ENCODE results near the gene PLEKHA4. TPM values are rescaled to one million over a fixed set of nuclear protein-coding genes. Genes with fewer than 3 reads are reported as not detected.
A peak's percentile ranks its signal among the peaks of the same experiment; 100 is the strongest.
"Not testable (repeated sequence)": the region's sequence is repeated elsewhere in the genome, so short reads cannot be mapped to it uniquely, and the experiment has no call there.

PLEKHA4 gene
- total and polyA plus RNA-seq, 2 experiments from 2014 or later = 27.1 to 29.4 TPM

DNA sequence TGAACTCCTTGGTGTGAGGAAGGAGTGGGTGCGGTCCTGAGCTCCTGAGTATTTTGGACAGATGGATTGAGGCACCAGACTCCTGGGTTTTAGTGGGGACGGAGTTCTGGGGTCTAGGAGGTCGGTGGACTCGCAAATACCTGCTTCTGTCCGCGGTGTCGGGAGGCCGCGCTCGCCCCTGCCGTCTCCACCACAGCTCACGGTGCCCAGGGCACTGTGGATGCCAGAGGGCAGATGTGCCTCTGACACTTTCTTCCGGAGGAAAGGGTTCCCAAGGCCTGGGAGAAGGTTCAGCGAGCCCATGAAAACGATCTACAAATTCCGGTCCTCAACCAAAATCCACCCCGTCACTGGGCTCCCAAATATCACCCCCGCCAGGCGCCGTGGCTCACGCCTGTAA, 26.8 kb upstream of the PLEKHA4 start:
- Histone ChIP-seq H3K9me3 (ENCODE audit: low read depth) (no peaks in the 10 kb centered on the region), H3K36me3 (no peaks in the 10 kb centered on the region), H3K27ac (no peak overlapping the region), H3K27me3 (no peaks in the 10 kb centered on the region), H3K4me1 (ENCODE audit: low read depth) (no peaks in the 10 kb centered on the region), H3K4me3 (no peak overlapping the region)
- no peak for DNase-seq (ENCODE audit: low read depth in 1 of 2, low spot score in 1 of 2)
- TF ChIP-seq, protein P1, sequence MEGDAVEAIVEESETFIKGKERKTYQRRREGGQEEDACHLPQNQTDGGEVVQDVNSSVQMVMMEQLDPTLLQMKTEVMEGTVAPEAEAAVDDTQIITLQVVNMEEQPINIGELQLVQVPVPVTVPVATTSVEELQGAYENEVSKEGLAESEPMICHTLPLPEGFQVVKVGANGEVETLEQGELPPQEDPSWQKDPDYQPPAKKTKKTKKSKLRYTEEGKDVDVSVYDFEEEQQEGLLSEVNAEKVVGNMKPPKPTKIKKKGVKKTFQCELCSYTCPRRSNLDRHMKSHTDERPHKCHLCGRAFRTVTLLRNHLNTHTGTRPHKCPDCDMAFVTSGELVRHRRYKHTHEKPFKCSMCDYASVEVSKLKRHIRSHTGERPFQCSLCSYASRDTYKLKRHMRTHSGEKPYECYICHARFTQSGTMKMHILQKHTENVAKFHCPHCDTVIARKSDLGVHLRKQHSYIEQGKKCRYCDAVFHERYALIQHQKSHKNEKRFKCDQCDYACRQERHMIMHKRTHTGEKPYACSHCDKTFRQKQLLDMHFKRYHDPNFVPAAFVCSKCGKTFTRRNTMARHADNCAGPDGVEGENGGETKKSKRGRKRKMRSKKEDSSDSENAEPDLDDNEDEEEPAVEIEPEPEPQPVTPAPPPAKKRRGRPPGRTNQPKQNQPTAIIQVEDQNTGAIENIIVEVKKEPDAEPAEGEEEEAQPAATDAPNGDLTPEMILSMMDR (IDR thresholded peaks at IDR 0.05; ENCODE audit: low read depth, low read length) = no peak

DNA sequence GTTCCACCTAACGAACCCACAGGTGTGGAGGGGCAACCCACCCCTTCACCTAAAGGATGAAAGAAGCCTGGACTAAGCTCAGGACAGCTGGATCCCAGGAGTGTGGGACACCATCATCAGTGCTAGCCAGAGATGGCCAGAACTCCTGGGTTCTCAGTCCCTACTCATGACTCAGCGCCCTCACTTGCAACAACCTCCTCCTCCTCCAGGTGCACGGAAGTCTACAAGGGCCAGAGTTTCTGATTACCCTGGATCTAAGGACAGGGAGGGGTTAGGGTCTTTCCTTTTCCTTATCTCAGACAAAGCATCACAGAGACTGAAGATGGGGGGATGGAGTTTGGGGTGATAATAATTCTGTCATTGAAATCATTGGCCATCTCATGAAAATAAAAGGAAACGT, 22.1 kb upstream of the PLEKHA4 start:
- no peak for DNase-seq (ENCODE audit: low read depth in 1 of 2, low spot score in 1 of 2)
- no peaks in the 10 kb centered on the region for H3K27me3 ChIP-seq
- H3K4me1 ChIP-seq (ENCODE audit: low read depth) = no peaks in the 10 kb centered on the region
- no peaks in the 10 kb centered on the region for H3K9me3 ChIP-seq (ENCODE audit: low read depth)
- no peak overlapping the region for H3K27ac ChIP-seq
- H3K36me3 ChIP-seq = no peaks in the 10 kb centered on the region
- H3K4me3 ChIP-seq = no peak overlapping the region
- TF ChIP-seq, protein P1 (IDR thresholded peaks at IDR 0.05; ENCODE audit: low read depth, low read length) = no peak

DNA sequence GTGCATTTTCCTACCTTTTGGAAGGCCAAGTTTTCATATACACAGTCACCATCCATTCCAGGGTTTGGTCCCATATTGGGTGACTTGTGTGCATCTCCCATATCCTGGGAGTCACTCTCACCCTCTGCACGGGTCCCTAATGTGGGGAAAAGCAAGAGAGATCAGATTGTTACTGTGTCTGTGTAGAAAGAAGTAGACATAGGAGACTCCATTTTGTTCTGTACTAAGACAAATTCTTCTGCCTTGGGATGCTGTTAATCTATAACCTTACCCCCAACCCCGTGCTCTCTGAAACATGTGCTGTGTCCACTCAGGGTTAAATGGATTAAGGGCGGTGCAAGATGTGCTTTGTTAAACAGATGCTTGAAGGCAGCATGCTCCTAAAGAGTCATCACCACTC, 21.1 kb upstream of the PLEKHA4 start:
- H3K9me3 ChIP-seq (ENCODE audit: low read depth) = not testable (repeated sequence)

DNA sequence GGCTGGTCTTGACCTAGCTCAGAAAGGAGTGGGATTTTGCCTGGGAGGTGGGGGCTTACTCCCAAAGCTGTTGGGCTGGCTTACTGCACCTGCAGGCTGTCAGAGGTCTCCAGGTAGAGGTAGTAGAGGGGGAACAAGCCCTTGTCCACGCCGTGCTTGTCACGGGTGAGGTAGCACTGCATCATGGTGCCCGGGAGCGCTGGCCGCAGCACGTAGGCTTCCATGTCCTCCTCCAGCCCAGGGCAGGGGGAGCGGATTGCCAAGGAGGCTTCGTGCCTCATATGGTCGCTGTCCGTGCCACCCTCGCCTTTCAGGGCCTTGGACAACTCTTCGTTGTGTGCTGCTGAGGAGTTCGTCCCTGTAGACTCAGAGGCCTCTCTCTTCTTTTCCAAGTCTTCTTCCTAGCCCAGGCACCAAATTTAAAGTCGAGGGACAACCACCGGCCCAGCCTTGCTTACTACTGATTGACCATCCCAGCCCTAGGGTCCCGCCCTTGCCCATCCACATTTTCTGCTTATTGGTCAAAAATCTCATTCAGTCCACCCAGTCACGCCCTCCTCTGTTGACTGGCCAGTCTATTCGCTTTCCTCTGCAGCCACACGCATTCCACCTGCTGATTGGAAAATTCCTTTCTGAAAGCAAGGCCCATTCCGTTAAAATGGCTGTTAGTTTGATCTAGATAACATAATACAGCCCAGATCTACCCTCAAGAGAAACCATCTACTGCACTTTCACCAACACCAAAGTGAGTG, 19.6 kb upstream of the PLEKHA4 start:
- Histone ChIP-seq H3K9me3 (ENCODE audit: low read depth) (no peaks in the 10 kb centered on the region), H3K4me1 (ENCODE audit: low read depth) (no peaks in the 10 kb centered on the region), H3K36me3 (no peaks in the 10 kb centered on the region), H3K27ac (no peak overlapping the region), H3K27me3 (no peaks in the 10 kb centered on the region), H3K4me3 (no peak overlapping the region)
- no peak for DNase-seq (ENCODE audit: low read depth in 1 of 2, low spot score in 1 of 2)
- TF ChIP-seq, protein P1 (IDR thresholded peaks at IDR 0.05; ENCODE audit: low read depth, low read length) = no peak

More for the DNA sequence above, 21.1 kb upstream of the PLEKHA4 start:
- not testable (repeated sequence) for DNase-seq (ENCODE audit: low read depth in 1 of 2, low spot score in 1 of 2); H3K27me3 ChIP-seq; H3K36me3 ChIP-seq; H3K4me1 ChIP-seq (ENCODE audit: low read depth); H3K27ac ChIP-seq; H3K4me3 ChIP-seq

DNA sequence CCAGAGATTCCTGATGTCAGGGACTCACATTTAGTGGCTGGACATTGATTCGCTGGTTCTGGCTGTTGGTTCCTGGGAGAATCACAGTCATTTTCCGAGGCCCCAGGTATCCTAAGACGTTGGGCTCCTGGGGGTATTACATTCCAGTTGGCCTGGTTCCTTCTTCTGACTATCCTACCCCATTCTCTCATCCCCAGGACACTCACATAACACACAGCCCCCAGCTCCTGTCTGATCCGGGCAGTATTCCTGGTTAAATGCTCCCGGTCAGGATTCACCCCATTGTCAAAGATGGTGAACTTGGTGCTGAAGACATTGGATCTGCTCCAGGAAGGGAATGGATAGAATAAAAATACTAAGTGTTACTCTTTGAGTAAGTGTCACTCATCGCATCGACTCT, 15.3 kb upstream of the PLEKHA4 start:
- H3K4me3 ChIP-seq = no peak overlapping the region
- peaks cover 1% of the 10 kb centered on the region for H3K4me1 ChIP-seq (ENCODE audit: low read depth)
- no peaks in the 10 kb centered on the region for H3K27me3 ChIP-seq
- DNase-seq (ENCODE audit: low read depth in 1 of 2, low spot score in 1 of 2) = no peak
- TF ChIP-seq, protein P1 (IDR thresholded peaks at IDR 0.05; ENCODE audit: low read depth, low read length) = no peak
- no peak overlapping the region for H3K27ac ChIP-seq
- H3K36me3 ChIP-seq = no peaks in the 10 kb centered on the region
- H3K9me3 ChIP-seq (ENCODE audit: low read depth) = no peaks in the 10 kb centered on the region

DNA sequence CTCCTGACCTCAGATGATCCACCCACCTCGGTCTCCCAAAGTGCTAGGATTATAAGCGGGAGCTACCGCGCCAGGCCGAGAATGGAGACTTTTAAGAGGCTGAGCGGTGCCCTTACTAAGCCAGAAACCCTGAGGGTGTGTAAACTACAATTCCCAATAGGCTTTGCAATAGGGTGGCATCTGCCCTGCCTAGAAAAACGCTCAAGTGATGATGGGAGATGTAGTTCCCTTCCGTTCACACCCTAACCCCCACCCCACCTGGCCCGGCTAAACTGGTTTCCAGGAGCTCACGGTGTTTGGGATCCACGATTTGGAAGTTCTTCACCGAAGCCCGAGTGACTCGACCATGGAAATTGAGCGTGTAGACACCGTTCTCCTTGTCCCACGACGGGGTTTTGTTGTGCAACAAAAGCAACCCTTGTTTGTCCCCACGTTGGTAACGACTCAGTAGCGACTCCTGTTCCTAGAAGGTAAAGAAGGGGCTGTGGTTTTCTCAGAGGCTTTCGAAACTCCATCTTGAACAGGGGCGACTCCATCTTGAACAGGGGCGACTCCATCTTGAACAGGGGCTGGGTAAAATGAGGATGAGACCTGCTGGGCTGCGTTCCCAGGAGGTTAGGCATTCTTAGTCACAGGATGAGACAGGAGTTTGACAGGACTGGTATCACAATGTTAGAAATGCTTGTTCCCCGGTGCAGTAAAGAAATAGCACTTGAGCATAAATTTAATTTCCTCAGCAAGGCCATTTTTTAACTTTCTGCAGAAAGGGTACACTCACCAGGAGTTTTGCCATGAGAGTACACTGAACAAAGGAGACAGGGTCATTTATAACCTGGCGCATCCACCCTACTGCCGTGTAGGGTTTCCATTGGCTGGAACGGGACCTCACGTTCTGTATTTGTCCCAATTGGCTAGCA, 13.6 kb upstream of the PLEKHA4 start:
- Histone ChIP-seq H3K9me3 (ENCODE audit: low read depth) (no peaks in the 10 kb centered on the region), H3K27me3 (no peaks in the 10 kb centered on the region), H3K36me3 (no peaks in the 10 kb centered on the region), H3K4me1 (ENCODE audit: low read depth) (peaks cover 6% of the 10 kb centered on the region), H3K4me3 (no peak overlapping the region), H3K27ac (no peak overlapping the region)
- DNase-seq (ENCODE audit: low read depth in 1 of 2, low spot score in 1 of 2) = peak in 1 of 2 donors; percentile 36
- TF ChIP-seq, protein P1 (IDR thresholded peaks at IDR 0.05; ENCODE audit: low read depth, low read length) = no peak

DNA sequence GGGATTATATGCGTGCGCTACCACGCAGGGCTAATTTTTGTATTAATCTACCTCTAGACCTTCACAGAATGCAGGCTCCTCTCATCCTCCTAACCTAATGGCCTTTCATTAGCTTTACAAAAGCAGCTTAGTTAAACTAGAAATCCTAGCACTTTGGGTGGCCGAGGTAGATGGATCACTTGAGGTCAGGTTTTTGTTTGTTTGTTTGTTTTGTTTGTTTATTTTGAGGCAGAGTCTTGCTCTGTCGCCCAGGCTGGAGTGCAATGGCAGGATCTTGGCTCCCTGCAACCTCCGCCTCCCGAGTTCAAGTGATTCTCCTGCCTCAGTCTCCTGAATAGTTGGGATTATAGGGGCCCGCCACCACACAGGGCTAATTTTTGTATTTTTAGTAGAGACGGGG, 11.3 kb upstream of the PLEKHA4 start:
- not testable (repeated sequence) for H3K27ac ChIP-seq; H3K9me3 ChIP-seq (ENCODE audit: low read depth); H3K36me3 ChIP-seq; H3K27me3 ChIP-seq; H3K4me3 ChIP-seq; DNase-seq (ENCODE audit: low read depth in 1 of 2, low spot score in 1 of 2)
- H3K4me1 ChIP-seq (ENCODE audit: low read depth) = peaks cover 24% of the 10 kb centered on the region
